Endothelial cell of umbilical vein (primary cell): ENCODE measurements around the gene LIG4. TPM values are rescaled to one million over a fixed set of nuclear protein-coding genes. Genes with fewer than 3 reads are reported as not detected.

ENCODE experiments used
- BruUV-seq: library from RNA; stranded (reverse); fragments of 400-500 nt; replicated peaks from 2 replicates; lab custom pipeline; 2021; lab: Mats Ljungman, UMichigan
- CTCF ChIA-PET: fragments of 300-600, 350-600 bp; sonication (Branson Sonifier 250); formaldehyde crosslinking; loops from one replicate; lab custom pipeline; 2021; ENCODE audit warnings: antibody characterized with exemption, inconsistent platforms; lab: Charles Lee
- POLR2A ChIA-PET: fragments of 300-600, 350-600 bp; sonication (Branson Sonifier 250); formaldehyde crosslinking; loops from one replicate; lab custom pipeline; 2021; ENCODE audit warnings: antibody characterized with exemption, inconsistent platforms; lab: Charles Lee
- DNase-seq: peaks from one replicate; pipeline ENCODE4 v3.0.0-alpha.2; 2011; ENCODE audit warnings: low read depth, low spot score
- FAIRE-seq: peaks from 2 replicates; lab custom pipeline; 2011; peaks lifted over from hg19 to GRCh38; lab: Jason Lieb, UNC
- H2AFZ ChIP-seq: 2 replicates; pipeline ENCODE4 v1.6.0; 2012; ENCODE audit warnings: low read depth, low read length, control low read depth, inconsistent platforms
- H3K27ac ChIP-seq: 2 replicates; pipeline ENCODE4 v1.5.1; 2011; ENCODE audit warnings: low read depth, mild to moderate bottlenecking, control low read depth, low read length, moderate library complexity; ENCODE audit not compliant: insufficient read depth
- H3K27me3 ChIP-seq, 2 experiments: 2 replicates each; pipeline versions ENCODE4 v1.6.0 to v1.6.1; 2011; ENCODE audit warnings: low read length in 2 of 2, mixed read lengths in 1 of 2; ENCODE audit not compliant: control insufficient read depth in 2 of 2, insufficient read depth in 2 of 2
- H3K36me3 ChIP-seq, 2 experiments: 2 replicates in 1 of 2; 3 replicates in 1 of 2; pipeline ENCODE4 v1.5.1; 2011; ENCODE audit warnings: low read length in 2 of 2, mild to moderate bottlenecking in 1 of 2, moderate library complexity in 1 of 2; ENCODE audit not compliant: control insufficient read depth in 2 of 2, insufficient read depth in 2 of 2; ENCODE audit errors: extremely low read depth in 1 of 2
- H3K4me1 ChIP-seq: 3 replicates; pipeline ENCODE4 v1.5.1; 2011; ENCODE audit warnings: mild to moderate bottlenecking, low read length; ENCODE audit not compliant: control insufficient read depth, insufficient read depth; ENCODE audit errors: extremely low read depth
- H3K4me2 ChIP-seq: 2 replicates; pipeline ENCODE4 v1.6.1; 2011; ENCODE audit warnings: low read length, control low read depth, mixed read lengths; ENCODE audit not compliant: insufficient read depth
- H3K4me3 ChIP-seq, 3 experiments: fragments of 200-600 bp in 1 of 3; sonication (generic), shearing (Covaris generic) in 1 of 3; replicated peaks in 1 of 3; 2 replicates each; pipeline ENCODE4 v1.5.1; 2011 to 2016; ENCODE audit warnings: control low read depth in 3 of 3, low read length in 3 of 3, mild to moderate bottlenecking in 2 of 3, inconsistent platforms in 1 of 3, low read depth in 1 of 3, moderate library complexity in 1 of 3; ENCODE audit not compliant: insufficient read depth in 1 of 3
- H3K79me2 ChIP-seq: 2 replicates; pipeline ENCODE4 v1.6.0; 2012; ENCODE audit warnings: low read length, inconsistent platforms; ENCODE audit not compliant: control insufficient read depth, insufficient read depth
- H3K9ac ChIP-seq: replicated peaks from 2 replicates; pipeline ENCODE3; 2011; ENCODE audit warnings: low read length, control low read depth; ENCODE audit not compliant: insufficient read depth; ENCODE audit errors: extremely low read depth
- H3K9me1 ChIP-seq: replicated peaks from 3 replicates; pipeline ENCODE4 v1.6.0; 2011; ENCODE audit warnings: mild to moderate bottlenecking, low read length; ENCODE audit not compliant: control insufficient read depth, insufficient read depth; ENCODE audit errors: extremely low read depth
- H3K9me3 ChIP-seq: replicated peaks from 2 replicates; pipeline ENCODE4 v1.5.1; 2012; ENCODE audit warnings: low read length, inconsistent platforms; ENCODE audit not compliant: control insufficient read depth, insufficient read depth
- H4K20me1 ChIP-seq: replicated peaks from 2 replicates; pipeline ENCODE3; 2011; ENCODE audit warnings: mild to moderate bottlenecking, low read length; ENCODE audit not compliant: control insufficient read depth, insufficient read depth; ENCODE audit errors: extremely low read depth
- FOS ChIP-seq: IDR thresholded peaks from 2 replicates; pipeline ENCODE4 v1.6.1; 2011; ENCODE audit warnings: mild to moderate bottlenecking, low read length, moderate library complexity, borderline replicate concordance; ENCODE audit not compliant: insufficient read depth
- JUN ChIP-seq: IDR thresholded peaks from 2 replicates; pipeline ENCODE4 v1.6.1; 2011; ENCODE audit warnings: borderline replicate concordance, low read depth; ENCODE audit not compliant: insufficient read length, insufficient read depth
- MYC ChIP-seq: IDR thresholded peaks from one replicate; pipeline ENCODE4 v1.6.1; 2011; ENCODE audit warnings: mild to moderate bottlenecking, low read depth, low read length
- POLR2AphosphoS5 ChIP-seq: IDR thresholded peaks from 2 replicates; pipeline ENCODE4 v1.6.1; 2012; ENCODE audit warnings: low read depth, mild to moderate bottlenecking, control low read depth, low read length, moderate library complexity; ENCODE audit not compliant: insufficient read depth
- dilution Hi-C: fragments of 300-500 bp; cut with MboI; formaldehyde crosslinking; loops from one replicate; pipeline ENCODE4 v1.15.0; 2019; ENCODE audit warnings: low sequenced_read_pairs; ENCODE audit not compliant: extremely low pct_ligation_motif_present
- intact Hi-C: fragments of 100-400 bp; cut with micrococcal nuclease; formaldehyde crosslinking; loops from one replicate; pipeline ENCODE4 v1.10.0; 2022
- polyA plus RNA-seq, 4 experiments: library from polyadenylated mRNA; depleted of rRNA in 3 of 4; stranded (reverse) in 3 of 4; unstranded in 1 of 4; fragments of >200 nt; gene quantifications; 2 replicates each; pipeline versions ENCODE4 v1.2.1 to v1.2.3, GENCODE V29; 2011 to 2012; ENCODE audit warnings: missing spikeins in 1 of 4
- total RNA-seq: library from RNA; stranded (reverse); gene quantifications from 2 replicates; pipeline ENCODE4 v1.2.3, GENCODE V29; 2021
- TF ChIP-seq, protein P1 (sequence below): IDR thresholded peaks from 2 replicates; pipeline ENCODE4 v1.6.1; 2011; ENCODE audit not compliant: insufficient read depth, insufficient read length
- TF ChIP-seq, protein P2 (sequence below), 2 donors: IDR thresholded peaks; 1 replicate in 1 of 2; 2 replicates in 1 of 2; pipeline ENCODE4 v1.5.1; 2011; ENCODE audit warnings: low read length in 2 of 2, mild to moderate bottlenecking in 2 of 2, moderate library complexity in 2 of 2, control low read depth in 1 of 2, inconsistent platforms in 1 of 2, low read depth in 1 of 2; ENCODE audit not compliant: insufficient read depth in 1 of 2; ENCODE audit errors: extremely low read depth in 1 of 2

Gene LIG4
- total and polyA plus RNA-seq, 2 donors (not counting 3 experiments of a cell fraction or from before 2014, with no cell fraction given), result 3.0 to 9.2 TPM

DNA sequence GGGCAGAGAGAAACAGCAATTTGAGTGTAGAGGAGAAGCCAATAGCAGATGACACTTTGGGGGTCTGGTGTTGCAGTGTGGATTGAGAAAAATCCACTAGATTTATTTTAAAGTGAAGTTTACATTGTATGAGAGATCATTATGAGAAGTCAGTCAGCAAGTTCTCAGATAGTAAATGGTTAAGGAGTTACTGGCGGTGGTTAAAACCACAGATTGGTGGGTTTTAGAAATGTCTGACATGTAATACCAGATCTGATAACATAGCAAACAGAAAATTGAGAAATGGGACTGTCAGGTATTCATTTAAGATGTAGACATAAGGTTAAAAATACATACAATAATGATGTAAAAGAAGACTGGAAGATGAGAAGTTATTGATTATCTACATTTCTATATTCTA, 10.1 kb upstream of the LIG4 start:
- H2AFZ ChIP-seq, result no peak overlapping the region
- TF ChIP-seq FOS (no peak), JUN (no peak), MYC (no peak), POLR2AphosphoS5 (no peak)
- TF ChIP-seq, protein P1, sequence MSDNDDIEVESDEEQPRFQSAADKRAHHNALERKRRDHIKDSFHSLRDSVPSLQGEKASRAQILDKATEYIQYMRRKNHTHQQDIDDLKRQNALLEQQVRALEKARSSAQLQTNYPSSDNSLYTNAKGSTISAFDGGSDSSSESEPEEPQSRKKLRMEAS, result no peak
- TF ChIP-seq, protein P2, sequence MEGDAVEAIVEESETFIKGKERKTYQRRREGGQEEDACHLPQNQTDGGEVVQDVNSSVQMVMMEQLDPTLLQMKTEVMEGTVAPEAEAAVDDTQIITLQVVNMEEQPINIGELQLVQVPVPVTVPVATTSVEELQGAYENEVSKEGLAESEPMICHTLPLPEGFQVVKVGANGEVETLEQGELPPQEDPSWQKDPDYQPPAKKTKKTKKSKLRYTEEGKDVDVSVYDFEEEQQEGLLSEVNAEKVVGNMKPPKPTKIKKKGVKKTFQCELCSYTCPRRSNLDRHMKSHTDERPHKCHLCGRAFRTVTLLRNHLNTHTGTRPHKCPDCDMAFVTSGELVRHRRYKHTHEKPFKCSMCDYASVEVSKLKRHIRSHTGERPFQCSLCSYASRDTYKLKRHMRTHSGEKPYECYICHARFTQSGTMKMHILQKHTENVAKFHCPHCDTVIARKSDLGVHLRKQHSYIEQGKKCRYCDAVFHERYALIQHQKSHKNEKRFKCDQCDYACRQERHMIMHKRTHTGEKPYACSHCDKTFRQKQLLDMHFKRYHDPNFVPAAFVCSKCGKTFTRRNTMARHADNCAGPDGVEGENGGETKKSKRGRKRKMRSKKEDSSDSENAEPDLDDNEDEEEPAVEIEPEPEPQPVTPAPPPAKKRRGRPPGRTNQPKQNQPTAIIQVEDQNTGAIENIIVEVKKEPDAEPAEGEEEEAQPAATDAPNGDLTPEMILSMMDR (IDR thresholded peaks at IDR 0.05; ENCODE audit: extremely low read depth in 1 of 2, insufficient read depth in 1 of 2, low read depth in 1 of 2, low read length in 2 of 2), result no peak
- H3K36me3 ChIP-seq, result no peaks in the 10 kb centered on the region
- H3K9me3 ChIP-seq, result no peaks in the 10 kb centered on the region
- DNase-seq (no peak), FAIRE-seq (no peak)
- H3K4me3 ChIP-seq, result no peak overlapping the region
- no peak overlapping the region for H3K27ac ChIP-seq
- no peak overlapping the region for H3K9ac ChIP-seq
- dilution Hi-C loops (no loop called here), intact Hi-C loops (no loop called here)
- peaks cover 59% of the 10 kb centered on the region for H3K79me2 ChIP-seq
- no peaks in the 10 kb centered on the region for H3K4me1 ChIP-seq
- ChIA-PET POLR2A (no interaction called here), CTCF (no interaction called here)
- no TSS peak for BruUV-seq
- H3K9me1 ChIP-seq, result no peaks in the 10 kb centered on the region
- H3K4me2 ChIP-seq, result no peak overlapping the region
- H3K27me3 ChIP-seq, result no peaks in the 10 kb centered on the region
- peaks cover 9% of the 10 kb centered on the region for H4K20me1 ChIP-seq
